Measurements from ENCODE around the gene CALR. TPM values are rescaled to one million over a fixed set of nuclear protein-coding genes. Genes with fewer than 3 reads are reported as not detected.
"Not testable (repeated sequence)": the region's sequence is repeated elsewhere in the genome, so short reads cannot be mapped to it uniquely, and the experiment has no call there.

The CALR gene
- total RNA-seq, 2 donors from 2014 or later = 629 to 855 TPM

DNA sequence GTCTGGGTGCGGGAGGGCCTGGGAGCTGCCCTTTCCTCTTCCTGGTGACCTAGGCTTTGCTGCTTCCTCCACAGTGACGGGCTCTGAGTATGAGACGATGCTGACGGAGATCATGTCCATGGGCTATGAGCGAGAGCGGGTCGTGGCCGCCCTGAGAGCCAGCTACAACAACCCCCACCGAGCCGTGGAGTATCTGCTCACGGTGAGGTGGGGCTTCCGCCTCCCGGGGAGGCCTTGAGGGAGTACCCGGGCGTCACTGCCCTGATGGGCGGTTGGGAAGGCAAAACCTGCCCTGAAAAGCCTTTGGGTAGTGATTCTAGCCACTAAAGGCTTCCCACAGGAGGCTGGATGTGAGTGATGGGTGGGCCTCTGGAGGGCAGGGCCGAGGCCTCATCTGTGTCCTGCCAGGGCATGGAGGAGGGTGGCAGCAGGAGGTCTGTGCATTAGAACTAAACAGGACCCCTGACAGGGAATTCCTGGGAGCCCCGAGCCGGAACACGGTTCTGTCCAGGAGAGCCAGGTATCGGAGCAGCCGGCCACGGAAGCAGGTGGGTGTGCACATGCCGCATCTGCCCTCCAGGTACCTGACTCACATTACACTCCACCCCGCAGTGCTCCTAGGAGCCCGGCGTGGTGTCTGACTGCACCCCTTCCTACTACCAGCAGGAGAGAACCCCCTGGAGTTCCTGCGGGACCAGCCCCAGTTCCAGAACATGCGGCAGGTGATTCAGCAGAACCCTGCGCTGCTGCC lies 10.4 kb downstream of the CALR start:
- intact Hi-C loops (cut with DNase I) = no loop called here
- no peak for DNase-seq (ENCODE audit: low spot score)

DNA sequence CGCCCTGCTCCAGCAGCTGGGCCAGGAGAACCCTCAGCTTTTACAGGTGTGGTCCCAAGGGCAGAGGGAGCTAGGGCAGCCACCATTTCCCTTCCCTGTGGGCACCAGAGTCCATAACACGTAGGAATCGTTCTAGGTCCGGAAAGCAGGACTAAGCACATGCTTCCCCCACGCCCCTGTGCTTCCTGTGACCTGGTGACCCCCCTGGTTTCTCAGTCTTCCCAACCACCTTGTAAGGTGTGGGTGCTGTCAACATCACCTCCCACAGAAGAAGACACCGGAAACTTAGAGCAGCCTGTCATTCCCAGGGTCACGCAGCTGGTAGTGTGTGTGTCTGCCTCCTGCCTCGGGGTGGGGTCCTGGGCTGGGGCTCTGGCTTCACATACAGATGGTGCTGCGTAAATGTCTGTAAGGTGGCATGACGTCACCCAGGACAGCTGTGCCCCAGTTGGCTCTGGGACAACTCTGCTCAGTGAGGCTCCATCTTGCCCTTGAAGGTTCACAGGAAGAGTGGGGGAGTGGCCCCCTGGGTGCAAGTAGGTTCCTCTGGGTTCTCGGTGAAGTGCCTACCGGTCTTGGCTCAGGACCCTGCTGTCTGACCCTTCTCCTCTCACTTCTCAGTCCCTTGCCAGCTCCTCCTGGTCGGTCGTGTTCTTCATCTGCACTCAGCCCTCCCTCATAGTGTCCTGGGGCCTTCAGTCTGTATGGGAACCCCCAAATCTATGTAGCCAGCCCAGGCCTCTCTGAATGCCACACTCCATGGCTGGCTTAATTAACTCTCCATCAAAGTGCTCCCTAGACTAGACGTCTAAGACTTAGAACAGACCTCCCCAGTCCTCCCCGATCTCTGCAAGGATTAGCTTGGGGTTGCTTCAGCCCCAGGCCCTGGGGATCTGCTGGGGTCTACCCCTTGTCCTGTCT lies 11.2 kb downstream of the CALR start:
- DNase-seq (ENCODE audit: low spot score) = no peak
- intact Hi-C loops (cut with DNase I) = loop anchor here in 1 of 2 donors (2.0 kb wide), 1 partner anchor 61 kb away; no protein-coding TSS in a partner anchor

DNA sequence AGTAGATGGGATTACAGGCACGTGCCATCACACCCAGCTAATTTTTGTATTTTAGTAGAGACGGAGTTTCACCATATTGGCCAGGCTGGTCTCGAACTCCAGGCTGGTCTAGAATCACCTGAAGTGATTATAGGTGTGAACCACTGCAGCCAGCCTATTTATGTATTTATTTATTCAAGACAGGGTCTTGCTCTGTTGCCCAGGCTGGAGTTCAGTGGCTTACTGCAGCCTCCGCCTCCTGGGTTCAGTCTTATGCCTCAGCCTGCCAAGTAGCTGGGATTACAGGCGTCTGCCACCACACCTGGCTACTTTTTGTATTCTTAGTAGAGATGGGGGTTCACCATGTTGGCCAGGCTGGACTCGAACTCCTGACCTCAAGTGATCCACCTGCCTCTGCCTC lies 13.6 kb downstream of the CALR start:
- DNase-seq (ENCODE audit: low spot score); intact Hi-C loops (cut with DNase I): not testable (repeated sequence)

DNA sequence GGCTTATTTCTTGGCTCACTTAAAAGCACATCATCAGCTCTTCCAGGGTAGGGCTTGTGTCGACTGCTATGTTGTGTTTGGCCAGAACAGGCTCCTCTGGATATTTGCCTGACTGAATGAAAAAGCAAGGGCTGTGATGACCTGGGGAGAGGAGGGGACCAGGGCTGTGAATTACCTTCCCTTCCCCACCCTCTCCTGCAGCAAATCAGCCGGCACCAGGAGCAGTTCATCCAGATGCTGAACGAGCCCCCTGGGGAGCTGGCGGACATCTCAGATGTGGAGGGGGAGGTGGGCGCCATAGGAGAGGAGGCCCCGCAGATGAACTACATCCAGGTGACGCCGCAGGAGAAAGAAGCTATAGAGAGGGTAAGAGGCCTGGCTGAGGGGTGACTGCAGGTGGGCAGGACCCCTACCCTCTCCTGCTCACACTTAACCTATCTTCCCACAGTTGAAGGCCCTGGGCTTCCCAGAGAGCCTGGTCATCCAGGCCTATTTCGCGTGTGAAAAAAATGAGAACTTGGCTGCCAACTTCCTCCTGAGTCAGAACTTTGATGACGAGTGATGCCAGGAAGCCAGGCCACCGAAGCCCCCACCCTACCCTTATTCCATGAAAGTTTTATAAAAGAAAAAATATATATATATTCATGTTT lies 14.2 kb downstream of the CALR start:
- intact Hi-C loops (cut with DNase I) = no loop called here
- peak; percentile 81 for DNase-seq (ENCODE audit: low spot score)

DNA sequence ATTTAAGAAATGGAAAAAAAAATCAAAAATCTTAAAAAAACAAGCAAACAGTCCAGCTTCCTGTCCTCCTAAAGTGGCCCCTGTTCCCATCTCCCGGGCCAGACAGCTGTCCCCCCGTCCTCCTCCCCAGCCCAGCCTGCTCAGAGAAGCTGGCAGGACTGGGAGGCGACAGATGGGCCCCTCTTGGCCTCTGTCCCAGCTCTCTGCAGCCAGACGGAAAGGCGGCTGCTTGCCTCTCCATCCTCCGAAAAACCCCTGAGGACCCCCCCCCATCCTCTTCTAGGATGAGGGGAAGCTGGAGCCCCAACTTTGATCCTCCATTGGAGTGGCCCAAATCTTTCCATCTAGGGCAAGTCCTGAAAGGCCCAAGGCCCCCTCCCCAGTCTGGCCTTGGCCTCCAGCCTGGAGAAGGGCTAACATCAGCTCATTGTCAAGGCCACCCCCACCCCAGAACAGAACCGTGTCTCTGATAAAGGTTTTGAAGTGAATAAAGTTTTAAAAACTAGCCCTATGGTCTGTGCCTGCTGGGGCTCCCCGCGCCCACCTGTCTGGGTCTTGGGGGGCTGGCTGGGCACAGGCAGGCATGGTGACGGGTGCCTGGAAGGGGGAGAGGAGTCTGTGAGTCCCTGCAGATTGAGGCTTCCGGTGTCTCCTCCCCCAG lies 14.9 kb downstream of the CALR start:
- intact Hi-C loops (cut with DNase I) = no loop called here
- peak; percentile 74 for DNase-seq (ENCODE audit: low spot score)

DNA sequence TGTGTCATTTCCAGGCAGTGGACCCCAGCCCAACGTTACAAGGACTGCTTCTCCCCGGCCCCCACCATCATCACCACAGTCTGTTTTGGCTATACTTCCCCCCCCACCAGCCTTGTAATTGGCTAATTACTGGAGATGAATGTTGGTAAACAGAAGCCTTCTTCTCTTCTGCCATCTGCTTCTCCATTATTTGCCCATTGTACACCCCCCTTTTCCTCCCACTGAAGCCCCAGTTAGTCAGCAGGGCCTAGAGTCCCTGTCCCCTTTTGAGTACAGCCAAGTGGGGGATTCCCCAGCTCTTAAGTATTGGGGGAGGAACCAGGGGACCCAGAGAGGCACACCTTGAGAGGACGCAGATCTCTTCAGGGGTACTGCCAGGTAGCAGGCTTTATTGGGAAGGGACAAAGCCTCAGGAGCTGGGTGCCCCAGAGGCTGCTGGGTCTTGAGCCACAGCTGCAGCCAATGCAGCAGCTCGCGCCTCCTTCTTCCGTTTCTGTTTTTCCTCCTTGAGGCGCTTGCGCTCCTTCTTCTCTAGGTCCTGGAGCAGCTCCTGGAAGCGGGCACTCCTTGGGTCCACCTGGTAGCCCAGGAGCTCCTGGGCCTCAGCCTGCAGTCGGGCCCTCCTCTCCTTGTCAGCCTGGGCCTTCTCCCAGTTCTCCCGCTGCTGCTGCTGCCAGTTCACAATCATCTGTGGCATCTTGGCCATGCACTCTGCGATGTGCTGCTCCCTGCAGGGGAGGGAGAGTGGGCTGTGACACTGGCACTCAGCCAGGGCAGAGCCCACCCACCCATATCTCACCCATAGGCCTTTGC lies 15.6 kb downstream of the CALR start:
- intact Hi-C loops (cut with DNase I) = no loop called here
- peak; percentile 73 for DNase-seq (ENCODE audit: low spot score)

DNA sequence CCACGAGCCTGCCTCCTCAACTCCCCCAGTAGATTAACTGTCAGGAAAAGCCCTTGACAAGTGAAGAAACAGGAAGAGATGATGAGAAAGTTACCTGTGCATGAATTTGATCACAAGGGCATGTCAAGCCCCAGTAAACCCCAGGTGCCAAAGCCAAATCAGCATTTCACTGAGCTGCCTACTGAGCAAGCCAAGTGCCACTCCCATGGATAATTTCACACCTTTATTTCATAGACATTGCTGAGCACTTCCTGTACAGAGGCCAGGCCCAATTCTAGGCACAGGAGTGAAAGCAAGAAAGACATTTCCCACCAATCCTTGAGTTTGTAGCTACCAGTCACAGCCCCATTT lies 16.2 kb downstream of the CALR start:
- DNase-seq (ENCODE audit: low spot score) = no peak
- intact Hi-C loops (cut with DNase I) = no loop called here

DNA sequence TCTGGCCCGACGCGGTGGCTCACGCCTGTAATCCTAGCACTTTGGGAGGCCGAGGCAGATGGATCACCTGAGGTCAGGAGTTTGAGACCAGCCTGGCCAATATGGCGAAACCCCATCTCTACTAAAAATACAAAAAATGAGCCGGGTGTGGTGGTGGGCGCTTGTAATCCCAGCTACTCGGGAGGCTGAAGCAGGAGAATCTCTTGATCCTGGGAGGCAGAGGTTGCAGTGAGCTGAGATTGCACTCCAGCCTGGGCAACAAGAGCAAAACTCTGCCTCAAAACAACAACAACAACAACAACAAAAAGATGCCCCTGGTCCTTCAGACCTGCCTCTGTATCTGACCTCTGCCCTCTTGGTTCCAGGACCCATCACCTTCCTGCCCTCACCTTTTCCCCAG lies 17.2 kb downstream of the CALR start:
- intact Hi-C loops (cut with DNase I) = not testable (repeated sequence)

DNA sequence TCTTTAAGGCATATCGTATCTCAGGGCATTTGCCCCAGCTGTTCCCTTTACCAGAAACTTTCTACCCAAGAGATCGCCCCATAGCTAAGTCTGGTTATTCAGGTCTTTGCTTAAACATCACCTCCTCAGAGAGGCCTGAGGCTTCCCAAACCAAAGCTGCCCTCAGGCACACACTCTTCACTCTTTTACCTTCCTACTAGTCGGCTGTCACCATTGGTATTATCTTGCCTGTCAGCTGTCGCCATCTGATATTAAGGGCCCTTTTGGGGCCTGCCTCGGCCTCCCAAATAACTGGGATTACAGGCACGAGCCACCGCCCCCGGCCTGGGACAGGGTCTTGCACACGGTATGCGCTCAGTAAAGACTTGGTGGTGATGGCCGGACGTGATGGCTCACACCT lies 17.6 kb downstream of the CALR start:
- intact Hi-C loops (cut with DNase I) = no loop called here
- no peak for DNase-seq (ENCODE audit: low spot score)

More for the DNA sequence above, 17.2 kb downstream of the CALR start:
- not testable (repeated sequence) for DNase-seq (ENCODE audit: low spot score)

DNA sequence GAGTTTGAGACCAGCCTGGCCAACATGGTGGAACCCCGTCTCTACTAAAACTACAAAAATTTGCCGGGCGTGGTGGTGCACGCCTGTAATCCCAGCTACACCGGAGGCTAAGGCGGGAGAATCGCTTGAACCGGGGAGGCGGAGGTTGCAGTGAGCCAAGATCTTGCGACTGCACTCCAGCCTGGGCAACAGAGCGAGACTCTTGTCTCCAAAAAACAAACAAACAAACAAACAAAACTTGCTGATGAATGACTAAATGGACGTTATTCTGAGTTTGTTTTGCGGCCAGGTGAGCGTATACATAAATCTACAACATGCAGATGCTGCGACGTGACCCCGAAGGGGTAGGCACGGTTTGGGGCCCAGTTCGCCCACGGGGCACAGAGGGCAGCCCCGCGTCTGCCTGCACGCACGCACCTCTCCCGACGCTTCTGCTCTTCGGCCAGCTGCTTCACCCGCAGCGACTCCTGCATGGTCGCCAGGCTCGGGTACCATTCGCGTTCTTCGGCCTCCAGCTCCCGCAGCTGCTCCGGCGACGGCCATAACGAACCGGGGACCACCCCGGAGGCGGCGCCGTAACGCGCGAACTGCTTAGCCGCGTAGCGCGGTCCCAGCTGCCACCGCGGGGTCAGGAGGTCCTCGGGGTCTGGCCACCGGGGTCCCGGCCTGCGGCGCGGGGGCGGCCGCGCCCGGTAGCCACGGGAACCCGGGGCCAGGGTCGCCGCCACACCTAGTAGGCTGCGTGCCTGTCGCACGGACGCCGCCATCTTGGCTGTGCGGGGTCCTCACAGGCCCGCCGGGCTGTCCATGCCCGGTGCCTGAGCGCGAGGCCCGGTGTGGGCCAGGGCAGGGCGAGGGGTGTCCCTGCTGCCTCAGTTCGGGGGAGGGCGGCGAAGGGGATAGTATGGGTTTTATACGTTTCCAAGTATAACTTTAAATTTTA lies 18.3 kb downstream of the CALR start, which contains the start of gene GADD45GIP1:
GADD45GIP1 (minus strand) TSS at position 778 of the 943 bp plus-strand sequence; CDS start at position 767, 11 bp downstream.
- DNase-seq (ENCODE audit: low spot score) = peak; percentile 93
- intact Hi-C loops (cut with DNase I) = no loop called here

DNA sequence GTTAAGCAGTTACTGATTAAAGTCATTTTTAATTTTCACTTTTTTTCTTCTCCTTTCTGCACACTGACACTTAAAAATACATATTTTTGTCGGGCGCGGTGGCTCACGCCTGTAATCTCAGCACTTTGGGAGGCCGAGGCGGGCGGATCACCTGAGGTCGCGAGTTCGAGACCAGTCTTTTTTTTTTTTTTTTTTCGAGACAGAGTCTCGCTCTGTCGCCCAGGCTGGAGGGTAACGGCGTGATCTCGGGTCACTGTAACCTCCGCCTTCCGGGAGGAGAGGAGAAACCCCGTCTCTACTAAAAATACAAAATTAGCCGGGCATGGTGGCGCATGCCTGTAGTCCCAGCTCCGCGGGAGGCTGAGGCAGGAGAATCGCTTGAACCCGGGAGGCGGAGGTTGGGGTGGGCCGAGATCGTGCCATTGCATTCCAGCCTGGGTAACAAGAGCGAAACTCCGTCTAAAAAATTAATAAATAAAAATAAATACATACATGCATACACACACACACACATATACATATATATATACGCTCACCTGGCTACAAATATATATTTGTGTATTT lies 19.1 kb downstream of the CALR start:
- intact Hi-C loops (cut with DNase I); DNase-seq (ENCODE audit: low spot score): not testable (repeated sequence)

DNA sequence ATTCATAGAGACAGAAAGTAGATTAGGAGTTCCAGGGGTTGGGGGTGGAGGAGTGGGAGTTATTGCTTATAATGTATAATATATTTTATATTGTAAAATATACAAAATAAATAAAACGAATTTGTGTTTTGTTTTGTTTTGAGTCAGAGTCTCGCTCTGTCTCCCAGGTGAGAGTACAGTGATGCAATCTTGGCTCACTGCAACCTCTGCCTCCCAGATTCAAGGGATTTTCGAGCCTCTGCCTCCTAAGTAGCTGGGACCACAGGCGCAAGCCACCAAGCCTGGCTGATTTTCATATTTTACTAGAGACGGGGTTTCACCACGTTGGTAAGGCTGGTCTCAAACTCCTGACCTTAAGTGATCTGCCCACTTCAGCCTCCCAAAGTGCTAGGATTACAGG lies 21.1 kb downstream of the CALR start:
- intact Hi-C loops (cut with DNase I) = no loop called here

DNA sequence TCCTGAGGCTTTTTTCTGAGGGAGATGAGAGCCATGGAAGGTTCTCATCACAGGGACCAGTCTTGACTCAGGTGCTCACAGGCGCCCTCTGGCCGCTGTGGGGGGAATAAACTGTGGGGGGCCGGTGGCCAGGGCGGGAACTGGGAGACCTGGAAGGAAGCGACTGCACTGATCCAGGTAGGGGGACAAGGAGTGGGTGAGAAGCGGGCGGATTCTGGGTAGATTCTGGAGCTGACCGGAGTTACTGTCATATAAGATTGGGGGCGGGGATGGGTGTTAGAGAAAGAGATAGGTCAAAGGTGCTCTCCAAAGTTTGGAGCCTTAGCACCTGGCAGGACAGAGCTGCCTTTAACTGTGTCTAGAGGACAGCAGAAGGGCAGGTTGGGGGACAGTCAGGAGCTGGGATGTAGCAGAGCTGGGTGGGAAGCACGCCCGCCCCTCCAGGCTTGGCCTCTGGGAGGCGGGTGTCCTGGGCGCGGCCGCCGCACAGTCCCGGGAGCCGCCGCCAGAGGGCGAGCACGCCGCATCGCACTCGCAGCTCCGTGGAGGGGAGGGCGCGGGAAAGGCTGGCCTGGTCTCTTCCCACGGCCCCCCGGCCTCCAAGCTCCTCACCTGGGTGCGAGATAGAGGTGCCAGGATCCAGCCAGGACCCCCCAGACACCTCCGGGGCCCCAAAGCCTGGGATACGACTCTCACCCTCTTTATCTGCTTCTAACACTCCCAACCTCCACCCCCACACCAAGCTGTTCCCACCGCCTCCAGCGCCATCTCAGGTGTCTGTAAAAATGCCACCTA lies 26.8 kb downstream of the CALR start:
- peak; percentile 93 for DNase-seq (ENCODE audit: low spot score)
- intact Hi-C loops (cut with DNase I) = no loop called here

More for the DNA sequence above, 21.1 kb downstream of the CALR start:
- no peak for DNase-seq (ENCODE audit: low spot score)

DNA sequence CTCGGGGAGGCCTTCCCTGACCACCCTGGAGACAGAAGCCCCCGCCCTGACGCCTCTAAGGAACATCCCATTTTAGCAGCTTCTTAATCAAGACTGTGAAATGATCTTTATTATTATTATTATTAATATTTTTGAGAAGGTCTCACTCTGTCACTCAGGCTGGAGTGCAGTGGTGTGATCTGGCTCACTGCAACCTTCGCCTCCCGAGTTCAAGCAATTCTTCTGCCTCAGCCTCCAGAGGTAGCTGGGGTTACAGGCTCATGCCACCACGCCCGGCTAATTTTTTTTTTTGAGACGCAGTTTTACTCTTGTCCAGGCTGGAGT lies 27.4 kb downstream of the CALR start:
- intact Hi-C loops (cut with DNase I) = no loop called here
- DNase-seq (ENCODE audit: low spot score) = no peak

DNA sequence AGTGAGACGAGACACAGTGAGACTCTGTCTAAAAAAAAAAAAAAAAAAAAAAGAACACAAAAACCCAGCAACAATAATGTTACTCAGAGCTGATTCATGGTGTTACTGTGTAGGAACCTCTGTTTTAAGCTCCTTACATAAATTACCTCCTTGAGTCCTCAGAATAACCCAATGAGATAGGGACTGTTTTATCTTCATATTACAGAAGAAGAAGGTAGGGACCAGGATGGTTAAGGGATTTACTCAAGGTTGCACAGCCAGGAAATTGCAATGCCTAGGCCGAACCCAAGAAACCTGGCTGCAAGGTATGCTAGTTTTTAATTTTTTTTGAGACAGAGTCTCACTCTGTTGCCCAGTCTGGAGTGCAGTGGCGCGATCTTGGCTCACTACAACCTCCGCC lies 29.5 kb downstream of the CALR start:
- no peak for DNase-seq (ENCODE audit: low spot score)
- intact Hi-C loops (cut with DNase I) = no loop called here

DNA sequence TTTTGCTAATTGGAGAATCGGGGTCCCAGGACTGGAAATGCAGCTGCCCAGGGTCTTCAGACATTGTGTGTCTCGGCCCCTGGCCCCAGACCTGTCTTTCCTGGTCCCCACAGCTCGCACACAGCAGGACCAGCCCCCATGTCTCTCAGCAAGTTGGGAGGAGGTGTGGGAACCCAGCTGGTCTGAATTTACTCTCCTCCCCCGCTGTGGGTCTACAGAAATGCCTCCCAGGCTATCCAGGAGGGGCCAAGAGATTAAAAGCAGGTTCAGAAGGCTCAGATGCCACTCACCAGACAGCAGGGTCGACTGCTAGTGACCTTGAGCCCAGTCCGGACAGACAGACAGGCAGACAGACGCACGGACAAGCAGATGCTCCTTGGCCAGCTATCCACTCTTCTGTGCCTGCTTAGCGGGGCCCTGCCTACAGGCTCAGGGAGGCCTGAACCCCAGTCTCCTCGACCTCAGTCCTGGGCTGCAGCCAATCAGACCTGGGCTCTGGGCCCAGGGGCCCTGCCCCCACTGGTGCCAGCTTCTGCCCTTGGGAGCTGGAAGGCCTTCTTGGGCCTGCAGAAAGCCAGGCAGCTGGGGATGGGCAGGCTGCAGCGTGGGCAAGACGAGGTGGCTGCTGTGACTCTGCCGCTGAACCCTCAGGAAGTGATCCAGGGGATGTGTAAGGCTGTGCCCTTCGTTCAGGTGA lies 31.0 kb downstream of the CALR start, which contains the start of gene DAND5:
DAND5 (plus strand) TSS at position 285 of the 697 bp plus-strand sequence; CDS start at position 370, 85 bp downstream.
- no peak for DNase-seq (ENCODE audit: low spot score)
- intact Hi-C loops (cut with DNase I) = no loop called here

Measured in posterior vena cava (tissue), 2 donors.